GM23248 (cell line): ENCODE data around the gene FOXE1.

Source experiments
- EZH2 ChIP-seq: fragments of 200-600 bp; sonication (generic); IDR thresholded peaks from 2 replicates; pipeline ENCODE4 v1.6.1; 2018; ENCODE audit warnings: antibody characterized with exemption, mild to moderate bottlenecking; ENCODE audit not compliant: insufficient read depth, poor library complexity, severe bottlenecking
- EZH2phosphoT487 ChIP-seq: fragments of 200-600 bp; sonication (generic); IDR thresholded peaks from 2 replicates; pipeline ENCODE4 v1.6.1; 2018; ENCODE audit warnings: antibody characterized with exemption, moderate library complexity, mild to moderate bottlenecking, low read depth; ENCODE audit not compliant: insufficient read depth

- TF ChIP-seq EZH2, result no peak
- no peak for TF ChIP-seq EZH2phosphoT487
These were observed 15.8 kb downstream of the FOXE1 start for GRCh38 chr9:97868859-97869258.
